Lung (tissue), 12 donors: ENCODE results near the gene STX16. TPM values are rescaled to one million over a fixed set of nuclear protein-coding genes. Genes with fewer than 3 reads are reported as not detected.

ENCODE experiments used
- ATAC-seq: fragments of 200-7000 bp; cut with Tn5 transposase; one replicate; pipeline ENCODE4 v1.9.1; 2020; ENCODE audit warnings: moderate number of reproducible peaks; ENCODE audit not compliant: insufficient read depth, low FRiP score
- DNase-seq, 3 donors: peaks; one replicate each; pipeline ENCODE4 v3.0.0-alpha.2; 2013 to 2017
- H3K27ac ChIP-seq, 2 donors: one replicate each; pipeline ENCODE4 v1.5.1; 2013; ENCODE audit warnings: mild to moderate bottlenecking in 2 of 2, moderate library complexity in 2 of 2, control low read depth in 1 of 2, inconsistent platforms in 1 of 2, low read depth in 1 of 2, low read length in 1 of 2
- H3K27me3 ChIP-seq, 3 donors: one replicate each; pipeline ENCODE4 v1.5.1; 2013; ENCODE audit warnings: low read length in 2 of 3; ENCODE audit not compliant: control insufficient read depth in 3 of 3, insufficient read depth in 3 of 3
- H3K36me3 ChIP-seq, 4 donors: one replicate each; pipeline ENCODE4 v1.5.1; 2013; ENCODE audit warnings: low read length in 4 of 4, mild to moderate bottlenecking in 1 of 4, moderate library complexity in 1 of 4; ENCODE audit not compliant: control insufficient read depth in 4 of 4, insufficient read depth in 4 of 4
- H3K4me1 ChIP-seq, 5 donors: one replicate each; pipeline ENCODE4 v1.5.1; 2013; ENCODE audit warnings: low read length in 5 of 5, mild to moderate bottlenecking in 2 of 5, moderate library complexity in 1 of 5; ENCODE audit not compliant: control insufficient read depth in 5 of 5, insufficient read depth in 5 of 5
- H3K4me3 ChIP-seq: one replicate; pipeline ENCODE4 v1.5.1; 2013; ENCODE audit warnings: mild to moderate bottlenecking, control low read depth, moderate library complexity
- H3K9ac ChIP-seq, 2 donors: one replicate each; pipeline ENCODE4 v1.5.1; 2013; ENCODE audit warnings: low read length in 2 of 2, control low read depth in 1 of 2; ENCODE audit not compliant: insufficient read depth in 1 of 2
- H3K9me3 ChIP-seq, 4 donors: one replicate each; pipeline ENCODE4 v1.5.1; 2013; ENCODE audit warnings: low read length in 3 of 4, mild to moderate bottlenecking in 1 of 4, moderate library complexity in 1 of 4; ENCODE audit not compliant: control insufficient read depth in 4 of 4, insufficient read depth in 3 of 4
- WGBS, 2 donors: extraction: QIAGEN DNeasy Blood & Tissue Kit; methylation state at CpG; one replicate each; pipeline ENCODE4 v1.1.7; 2013; 5-methylcytosine and 5-hydroxymethylcytosine counted together
- polyA plus RNA-seq, 2 donors: library from polyadenylated mRNA; stranded (reverse); fragments of 200-250 nt; gene quantifications; one replicate each; pipeline ENCODE4 v1.2.1, GENCODE V29; 2013
- total RNA-seq, 2 donors: library from RNA; depleted of rRNA in 1 of 2; stranded (reverse); fragments of >200 nt in 1 of 2; gene quantifications; one replicate each; pipeline ENCODE4 v1.2.1, GENCODE V29; 2014 to 2021
- TF ChIP-seq, protein P1 (sequence below): IDR thresholded peaks from 2 replicates; pipeline ENCODE4 v1.5.1; 2012; ENCODE audit warnings: mild to moderate bottlenecking; ENCODE audit errors: control extremely low read depth, extremely low read depth
- donor health status: control.
- donor health status: control.
- donor health status: Bipolar disorder and iron deficiency.
- donor health status: healthy.
- donor health status: DM: yes; HTN: yes; CAD: no.

Gene STX16
- total and polyA plus RNA-seq, 4 donors: 37.1 to 85.2 (median 46.9) TPM

DNA sequence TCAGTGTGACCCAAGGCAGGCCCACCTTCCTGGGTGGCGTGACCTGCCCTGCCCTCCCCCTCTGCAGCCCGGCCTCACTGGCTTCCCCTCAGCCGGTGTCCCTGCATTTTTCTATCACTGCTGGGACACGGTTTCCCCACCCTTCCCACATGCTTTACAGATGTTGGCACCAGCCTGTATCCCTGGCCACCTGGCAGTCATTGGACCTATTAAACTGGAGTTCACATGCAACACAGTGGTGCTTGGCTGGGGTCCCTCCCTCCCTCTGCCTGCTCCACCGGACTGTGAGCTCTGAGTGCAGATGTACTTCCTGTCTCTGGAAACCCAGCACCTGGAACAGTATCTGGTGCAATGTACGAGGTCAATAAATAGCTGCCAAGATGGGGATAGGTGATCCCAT, 25.5 kb upstream of the STX16 start:
- no peak overlapping the region for H3K27ac ChIP-seq
- ATAC-seq (no peak), DNase-seq (no peak)
- no peak overlapping the region for H3K4me3 ChIP-seq
- 80 to 81% methylated on average over 6 of the region's 6 CpGs for WGBS, 2 donors
- no peaks in the 10 kb centered on the region for H3K36me3 ChIP-seq
- H3K4me1 ChIP-seq: no peaks in the 10 kb centered on the region
- H3K27me3 ChIP-seq: no peaks in the 10 kb centered on the region
- H3K9ac ChIP-seq: no peak overlapping the region
- TF ChIP-seq, protein P1, sequence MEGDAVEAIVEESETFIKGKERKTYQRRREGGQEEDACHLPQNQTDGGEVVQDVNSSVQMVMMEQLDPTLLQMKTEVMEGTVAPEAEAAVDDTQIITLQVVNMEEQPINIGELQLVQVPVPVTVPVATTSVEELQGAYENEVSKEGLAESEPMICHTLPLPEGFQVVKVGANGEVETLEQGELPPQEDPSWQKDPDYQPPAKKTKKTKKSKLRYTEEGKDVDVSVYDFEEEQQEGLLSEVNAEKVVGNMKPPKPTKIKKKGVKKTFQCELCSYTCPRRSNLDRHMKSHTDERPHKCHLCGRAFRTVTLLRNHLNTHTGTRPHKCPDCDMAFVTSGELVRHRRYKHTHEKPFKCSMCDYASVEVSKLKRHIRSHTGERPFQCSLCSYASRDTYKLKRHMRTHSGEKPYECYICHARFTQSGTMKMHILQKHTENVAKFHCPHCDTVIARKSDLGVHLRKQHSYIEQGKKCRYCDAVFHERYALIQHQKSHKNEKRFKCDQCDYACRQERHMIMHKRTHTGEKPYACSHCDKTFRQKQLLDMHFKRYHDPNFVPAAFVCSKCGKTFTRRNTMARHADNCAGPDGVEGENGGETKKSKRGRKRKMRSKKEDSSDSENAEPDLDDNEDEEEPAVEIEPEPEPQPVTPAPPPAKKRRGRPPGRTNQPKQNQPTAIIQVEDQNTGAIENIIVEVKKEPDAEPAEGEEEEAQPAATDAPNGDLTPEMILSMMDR: no peak
- peaks cover 0 to 9% (median 0%) of the 10 kb centered on the region in 4 donors for H3K9me3 ChIP-seq

DNA sequence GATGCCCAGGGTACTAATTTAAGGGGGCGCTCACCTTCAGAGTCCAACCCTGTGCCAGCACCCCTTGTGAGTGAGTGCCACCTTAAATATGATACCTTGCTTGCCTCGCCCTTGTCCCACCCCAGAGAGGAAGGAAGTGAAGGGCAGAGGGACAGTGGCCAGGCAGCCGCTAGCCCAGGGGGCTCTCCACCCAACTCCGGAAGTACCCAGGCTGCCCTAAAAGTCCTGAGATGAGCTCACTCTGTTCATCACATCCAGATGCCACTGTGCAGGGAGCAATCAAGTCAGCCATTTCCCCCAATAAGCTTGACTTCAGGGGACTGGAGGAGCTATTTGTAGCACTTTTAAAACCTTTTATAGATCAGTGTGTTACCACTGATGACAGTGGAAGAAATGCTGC, 25.0 kb upstream of the STX16 start:
- H3K4me3 ChIP-seq: no peak overlapping the region
- no peak overlapping the region for H3K27ac ChIP-seq
- no peaks in the 10 kb centered on the region for H3K36me3 ChIP-seq
- H3K9ac ChIP-seq: no peak overlapping the region
- TF ChIP-seq, protein P1: no peak
- H3K4me1 ChIP-seq: no peaks in the 10 kb centered on the region
- 56 to 65% methylated on average over 4 of the region's 4 CpGs for WGBS, 2 donors
- no peak for DNase-seq
- no peak for ATAC-seq
- H3K27me3 ChIP-seq: no peaks in the 10 kb centered on the region
- H3K9me3 ChIP-seq: peaks cover 0 to 7% (median 0%) of the 10 kb centered on the region in 4 donors

DNA sequence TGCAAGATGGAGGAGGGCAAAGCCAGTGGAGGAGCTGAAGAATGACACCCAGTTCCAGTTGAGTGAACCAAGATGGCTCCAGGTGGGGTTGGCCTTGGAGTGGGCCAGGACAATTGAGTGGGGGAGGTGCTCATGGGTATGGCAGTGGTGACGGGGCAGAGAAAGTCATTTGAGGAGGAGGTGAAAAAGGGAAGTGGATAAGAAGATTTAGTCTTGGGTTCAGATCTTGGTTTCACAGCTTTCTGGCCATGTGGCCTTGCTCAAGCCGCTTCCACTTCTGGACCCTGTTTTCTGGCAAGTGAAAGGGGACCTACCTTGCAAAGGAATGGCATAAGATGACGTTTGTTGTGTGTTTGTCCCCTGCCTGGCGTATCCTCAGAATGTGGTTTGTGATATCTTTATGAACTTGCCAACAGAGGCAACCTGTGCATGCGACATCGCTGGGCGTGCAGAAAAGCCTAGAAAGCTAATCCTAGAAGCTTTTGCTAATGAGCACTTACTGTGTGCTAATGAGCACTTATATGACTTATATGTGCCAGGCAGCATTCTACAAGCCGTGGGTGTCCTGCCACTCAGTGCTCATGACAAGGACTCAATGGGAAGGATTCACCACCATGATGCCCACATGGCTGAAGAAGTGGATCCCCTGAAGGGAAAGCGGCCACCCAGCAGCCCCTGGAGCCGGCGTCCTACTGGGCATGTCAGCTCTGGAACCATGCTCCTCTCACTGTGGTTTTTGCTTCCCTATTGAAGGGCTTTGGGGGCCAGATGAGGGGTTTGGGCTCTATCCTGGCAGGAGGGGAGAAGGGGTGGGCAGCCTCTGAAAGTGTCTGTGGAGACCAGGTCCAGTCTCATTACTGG, 23.6 kb upstream of the STX16 start:
- Histone ChIP-seq H3K9ac (no peak overlapping the region), H3K27me3 (no peaks in the 10 kb centered on the region), H3K4me1 (no peaks in the 10 kb centered on the region), H3K9me3 (peaks cover 0 to 7% (median 0%) of the 10 kb centered on the region in 4 donors), H3K27ac (no peak overlapping the region), H3K36me3 (no peaks in the 10 kb centered on the region), H3K4me3 (no peak overlapping the region)
- ATAC-seq (no peak), DNase-seq (no peak)
- TF ChIP-seq, protein P1: no peak
- 94% methylated on average over 11 of the region's 11 CpGs for WGBS, 2 donors
